Activated CD4-positive, alpha-beta T cell treated with anti-CD3 and anti-CD28 coated beads for 48 hours (primary cell): ENCODE data around the gene MYO7A.

Experiments used
- DNase-seq: peaks from one replicate; pipeline ENCODE4 v3.0.0-alpha.2; 2020

Gene MYO7A

GRCh38 chr11:77127920-77128691 is at the start of gene MYO7A:
TSS of gene MYO7A (plus strand) at chr11:77128246. CDS start at chr11:77130635, 2,389 bp downstream.
- DNase-seq = no peak

GRCh38 chr11:77079666-77080065 is 48.4 kb upstream of the MYO7A start:
- DNase-seq = no peak

DNA sequence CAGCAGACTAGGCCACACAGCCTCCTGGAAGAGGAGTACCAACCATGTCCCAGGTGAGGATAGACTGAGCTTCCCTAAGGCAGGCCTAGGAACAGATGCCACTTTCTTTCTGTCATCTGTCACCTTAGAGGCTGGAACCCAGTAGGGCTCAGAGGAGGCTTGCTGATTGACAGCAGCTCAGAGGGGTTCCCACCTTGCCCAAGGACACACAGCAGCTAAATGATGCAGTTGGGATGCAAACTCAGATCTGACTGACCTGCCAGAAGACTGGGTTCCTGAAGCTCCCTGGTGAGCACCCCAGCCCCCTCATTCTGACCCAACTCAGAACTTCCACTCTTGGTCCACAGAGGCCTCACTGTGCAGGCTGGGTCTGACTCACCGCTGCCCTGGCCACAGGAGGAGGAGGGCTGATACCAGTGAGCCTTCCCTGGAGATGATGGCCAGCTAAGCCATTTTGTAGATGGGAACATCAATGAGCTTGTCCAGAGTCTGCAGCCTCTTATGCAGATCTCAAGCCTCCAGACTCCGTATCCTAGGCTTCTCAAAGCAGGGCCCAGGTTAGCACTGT is 47.3 kb upstream of the MYO7A start:
- no peak for DNase-seq

GRCh38 chr11:77081381-77081851 is 46.6 kb upstream of the MYO7A start:
- no peak for DNase-seq

GRCh38 chr11:77081976-77082836 is 45.8 kb upstream of the MYO7A start:
- no peak for DNase-seq

DNA sequence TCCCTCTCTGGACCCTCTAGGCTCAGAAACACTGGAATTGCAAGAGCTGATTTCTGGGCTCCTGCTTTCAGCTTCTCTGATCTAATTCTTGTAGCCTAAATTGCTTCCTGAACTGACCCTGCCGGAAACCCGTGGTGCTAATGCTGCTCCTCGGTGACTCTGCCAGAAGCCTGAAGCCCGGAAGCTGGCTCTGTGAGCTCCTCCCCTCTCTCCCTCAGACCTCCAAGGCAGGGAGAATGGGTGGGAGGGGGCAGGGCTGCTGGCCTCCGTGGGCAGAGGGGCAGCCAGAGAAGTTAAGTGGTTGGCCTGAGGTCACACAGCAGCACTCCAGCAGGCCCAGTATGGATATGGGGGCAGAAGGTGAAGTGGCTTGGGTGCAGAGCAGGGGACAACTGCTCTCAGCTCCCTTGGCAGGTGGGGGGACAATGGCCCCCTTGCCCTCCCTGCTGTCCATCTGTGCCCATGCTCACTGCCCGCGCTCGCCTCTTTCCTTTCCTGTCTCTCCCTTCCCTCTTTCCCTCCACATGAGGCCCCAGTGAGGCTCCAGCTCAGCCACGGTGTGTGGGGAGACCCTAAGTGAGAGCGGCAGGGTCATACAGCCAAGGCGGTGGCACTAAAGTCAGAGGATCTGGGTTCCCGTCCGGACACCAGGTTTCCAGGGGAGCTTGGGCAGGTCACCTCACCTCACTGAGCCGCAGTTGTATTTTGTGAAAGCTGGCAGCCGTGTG is 45.0 kb upstream of the MYO7A start:
- DNase-seq = peak; percentile 58

GRCh38 chr11:77083566-77084245 is 44.3 kb upstream of the MYO7A start:
- DNase-seq = no peak

DNA sequence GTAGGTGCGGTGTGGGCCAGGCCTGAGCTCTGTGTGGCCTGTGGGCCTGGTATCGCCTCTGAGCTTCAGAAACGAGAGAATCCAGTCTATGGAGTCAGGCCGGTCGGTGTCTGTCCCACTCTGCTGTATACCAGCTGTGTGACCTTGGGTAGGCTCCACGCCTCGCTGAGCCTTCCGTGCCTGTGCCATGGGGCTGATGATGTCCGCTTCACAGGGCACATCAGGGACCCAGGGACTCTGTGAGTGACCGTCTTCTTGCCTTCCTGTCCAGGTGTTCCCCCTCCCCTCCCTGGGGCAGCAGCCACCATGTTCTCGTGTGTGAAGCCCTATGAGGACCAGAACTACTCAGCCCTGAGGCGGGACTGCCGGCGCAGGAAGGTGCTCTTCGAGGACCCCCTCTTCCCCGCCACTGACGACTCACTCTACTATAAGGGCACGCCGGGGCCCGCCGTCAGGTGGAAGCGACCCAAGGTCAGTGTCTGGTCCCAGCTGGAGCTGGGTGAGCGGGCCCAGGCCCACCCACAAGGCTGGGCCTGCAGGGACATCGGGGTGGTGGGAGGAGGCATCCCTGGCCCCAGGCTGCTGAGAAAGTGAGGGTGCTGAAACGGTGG is 43.4 kb upstream of the MYO7A start:
- no peak for DNase-seq

- no peak for DNase-seq
These were observed 42.4 kb upstream of the MYO7A start for GRCh38 chr11:77085652-77086051.

GRCh38 chr11:77086521-77087472 is 41.2 kb upstream of the MYO7A start:
- DNase-seq = no peak

GRCh38 chr11:77087723-77088225 is 40.3 kb upstream of the MYO7A start:
- DNase-seq = no peak

- no peak for DNase-seq
These were observed 39.6 kb upstream of the MYO7A start for GRCh38 chr11:77088236-77089003.

GRCh38 chr11:77089004-77089545 is 39.0 kb upstream of the MYO7A start:
- DNase-seq = no peak

- DNase-seq = no peak
These were observed 38.0 kb upstream of the MYO7A start for GRCh38 chr11:77090046-77090372.

DNA sequence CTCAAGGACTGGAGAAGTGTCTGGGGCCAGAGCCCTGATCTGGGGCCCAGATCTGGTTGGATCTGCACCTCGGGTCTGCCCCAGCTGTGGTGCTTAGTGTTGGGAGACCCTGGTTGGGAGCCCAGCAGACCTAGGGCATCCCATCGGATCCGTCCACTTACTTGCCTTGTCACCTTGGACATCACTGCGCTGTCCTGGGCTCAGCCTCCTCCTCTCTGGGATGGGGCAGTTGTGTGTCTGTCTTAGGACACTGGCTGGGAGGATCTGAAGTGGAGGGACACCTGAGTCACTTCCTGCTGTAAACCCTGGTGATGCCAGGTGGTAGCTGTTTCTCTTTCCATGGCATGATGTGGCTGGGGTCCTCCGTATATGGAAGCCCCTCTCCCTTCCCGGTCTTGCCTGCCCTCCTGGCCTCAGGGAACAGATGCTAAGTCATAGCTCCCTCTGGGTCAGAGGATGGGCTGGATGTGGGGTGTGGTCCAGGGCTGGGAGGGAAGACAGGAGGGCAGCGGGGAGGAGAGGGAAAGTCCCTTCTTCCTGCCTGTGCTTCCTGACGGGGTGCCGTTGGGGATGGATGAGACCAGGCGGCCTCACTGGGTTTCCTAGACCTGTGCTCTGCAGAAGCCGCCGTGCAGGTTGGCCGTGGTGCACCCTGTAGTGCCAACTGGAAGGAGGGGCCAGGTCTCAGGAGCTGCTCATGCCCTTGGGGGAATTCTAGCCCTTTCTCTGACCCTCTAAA is 37.5 kb upstream of the MYO7A start:
- no peak for DNase-seq

- DNase-seq = peak; percentile 89
These were observed 36.7 kb upstream of the MYO7A start for GRCh38 chr11:77091146-77091940.

GRCh38 chr11:77092382-77092781 is 35.7 kb upstream of the MYO7A start:
- no peak for DNase-seq
